Small intestine (tissue), 7 donors: ENCODE measurements around the gene LRRTM4. TPM values are rescaled to one million over a fixed set of nuclear protein-coding genes. Genes with fewer than 3 reads are reported as not detected.

ENCODE experiments used
- DNase-seq, 2 donors: peaks; one replicate each; pipeline versions ENCODE4 v3.0.0 to v3.0.0-alpha.2; 2013
- FAIRE-seq: peaks from 2 replicates; lab custom pipeline; 2012; peaks lifted over from hg19 to GRCh38; lab: Jason Lieb, UNC
- H3K27ac ChIP-seq, 3 donors: one replicate each; pipeline ENCODE4 v1.5.1; 2013; ENCODE audit warnings: low read length in 2 of 3, mild to moderate bottlenecking in 2 of 3, control low read depth in 1 of 3, inconsistent platforms in 1 of 3, low read depth in 1 of 3, moderate library complexity in 1 of 3
- H3K27me3 ChIP-seq, 3 donors: one replicate each; pipeline ENCODE4 v1.6.1; 2013; ENCODE audit warnings: low read length in 3 of 3, inconsistent platforms in 1 of 3; ENCODE audit not compliant: control insufficient read depth in 3 of 3, insufficient read depth in 3 of 3
- H3K36me3 ChIP-seq, 3 donors: one replicate each; pipeline ENCODE4 v1.6.1; 2013; ENCODE audit warnings: low read length in 3 of 3, inconsistent platforms in 1 of 3, low read depth in 1 of 3, mild to moderate bottlenecking in 1 of 3, moderate library complexity in 1 of 3; ENCODE audit not compliant: control insufficient read depth in 3 of 3, insufficient read depth in 2 of 3
- H3K4me1 ChIP-seq, 3 donors: one replicate each; pipeline ENCODE4 v1.6.1; 2013; ENCODE audit warnings: low read length in 2 of 3, inconsistent platforms in 1 of 3, low read depth in 1 of 3, mild to moderate bottlenecking in 1 of 3, moderate library complexity in 1 of 3; ENCODE audit not compliant: control insufficient read depth in 3 of 3, insufficient read depth in 2 of 3
- H3K4me3 ChIP-seq, 3 donors: one replicate each; pipeline ENCODE4 v1.5.1; 2013; ENCODE audit warnings: low read length in 3 of 3, control low read depth in 1 of 3, inconsistent platforms in 1 of 3, low read depth in 1 of 3, mild to moderate bottlenecking in 1 of 3, moderate library complexity in 1 of 3
- H3K9me3 ChIP-seq, 2 donors: one replicate each; pipeline ENCODE4 v1.6.1; 2013; ENCODE audit warnings: low read depth in 1 of 2, low read length in 1 of 2; ENCODE audit not compliant: control insufficient read depth in 2 of 2, insufficient read depth in 1 of 2
- WGBS, 3 donors: extraction: QIAGEN DNeasy Blood & Tissue Kit; methylation state at CpG; one replicate each; pipeline ENCODE4 v1.1.7; 2013; 5-methylcytosine and 5-hydroxymethylcytosine counted together
- polyA plus RNA-seq, 4 donors: library from polyadenylated mRNA; stranded (reverse) in 3 of 4; unstranded in 1 of 4; fragments of 200-250 nt in 3 of 4; fragments of 120-200 nt in 1 of 4; gene quantifications; one replicate each; pipeline versions ENCODE4 v1.2.1 to v1.2.3, GENCODE V29; 2013
- donor health status: healthy with polysubstance abuse.
- donor health status: control.
- donor health status: control.
- donor health status: Bipolar disorder and iron deficiency.
- donor health status: healthy.

LRRTM4 gene
- polyA plus RNA-seq, 4 donors, result 0.07 to 0.09 TPM; not detected in 2

DNA sequence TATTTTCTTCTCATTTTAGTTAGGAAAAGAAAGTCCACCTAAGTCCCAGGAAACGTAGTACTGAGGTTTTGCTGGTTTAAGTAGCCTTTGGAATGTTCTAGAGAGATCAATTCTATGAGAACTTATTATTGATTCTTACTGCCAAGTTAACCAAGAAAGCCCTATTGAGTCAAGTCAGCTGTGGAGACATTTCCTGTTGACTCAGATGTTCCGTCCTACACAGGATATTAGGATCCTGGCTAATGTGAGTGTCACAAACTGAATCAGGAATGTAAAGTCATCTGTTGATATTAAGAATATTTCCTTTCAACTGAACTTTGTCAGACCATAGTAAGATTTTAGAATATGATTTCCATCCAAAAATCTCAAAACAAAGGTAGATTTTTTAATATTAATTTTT, 654.3 kb downstream of the LRRTM4 start:
- Histone ChIP-seq H3K9me3 (no peaks in the 10 kb centered on the region), H3K36me3 (no peaks in the 10 kb centered on the region), H3K4me1 (no peaks in the 10 kb centered on the region), H3K27me3 (no peaks in the 10 kb centered on the region), H3K4me3 (no peak overlapping the region), H3K27ac (no peak overlapping the region)
- DNase-seq (no peak), FAIRE-seq (no peak)
- WGBS, 3 donors, result 24 to 38% (median 34%) methylated on average over 2 of the region's 2 CpGs

DNA sequence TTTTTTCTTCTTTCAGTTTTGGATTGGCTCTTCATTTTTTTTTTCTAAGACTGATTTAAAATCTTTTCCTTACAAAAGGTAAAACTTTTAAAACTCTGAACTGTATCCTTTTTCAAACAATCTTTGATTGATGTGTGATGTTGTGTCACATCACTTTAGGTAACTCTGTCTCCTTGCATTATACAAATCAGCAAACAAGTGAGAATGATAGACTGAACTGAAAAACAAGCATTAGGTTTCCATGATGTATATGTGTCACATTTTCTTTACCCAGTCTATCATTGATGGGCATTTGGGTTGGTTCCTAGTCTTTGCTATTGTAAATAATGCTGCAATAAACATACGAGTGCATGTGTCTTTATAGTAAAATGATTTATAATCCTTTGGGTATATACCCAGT, 655.7 kb downstream of the LRRTM4 start:
- Histone ChIP-seq H3K9me3 (no peaks in the 10 kb centered on the region), H3K4me1 (no peaks in the 10 kb centered on the region), H3K27ac (no peak overlapping the region), H3K27me3 (no peaks in the 10 kb centered on the region), H3K36me3 (no peaks in the 10 kb centered on the region), H3K4me3 (no peak overlapping the region)
- DNase-seq (no peak), FAIRE-seq (no peak)
- 20 to 38% (median 35%) methylated on average over 1 of the region's 1 CpG for WGBS, 3 donors

DNA sequence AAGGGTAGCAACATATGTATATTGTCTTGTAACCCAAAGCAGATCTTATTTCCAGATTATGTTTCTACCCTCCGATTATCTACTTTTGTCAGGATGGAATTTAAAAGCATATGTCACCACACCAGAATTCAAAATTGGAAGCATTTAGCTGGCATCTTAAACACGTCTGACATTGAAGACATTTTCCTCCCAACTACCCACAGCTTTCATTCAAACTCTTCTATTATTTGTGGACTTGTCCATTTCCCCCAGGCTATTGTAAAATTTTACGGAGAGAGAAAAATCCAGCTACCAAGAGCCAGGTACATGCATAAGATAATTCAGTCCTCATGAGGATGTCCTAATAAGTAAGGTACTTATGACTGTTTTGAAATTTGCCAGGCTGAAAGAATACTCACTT, 659.3 kb downstream of the LRRTM4 start:
- WGBS, 3 donors, result 62 to 81% (median 71%) methylated on average over 3 of the region's 3 CpGs

DNA sequence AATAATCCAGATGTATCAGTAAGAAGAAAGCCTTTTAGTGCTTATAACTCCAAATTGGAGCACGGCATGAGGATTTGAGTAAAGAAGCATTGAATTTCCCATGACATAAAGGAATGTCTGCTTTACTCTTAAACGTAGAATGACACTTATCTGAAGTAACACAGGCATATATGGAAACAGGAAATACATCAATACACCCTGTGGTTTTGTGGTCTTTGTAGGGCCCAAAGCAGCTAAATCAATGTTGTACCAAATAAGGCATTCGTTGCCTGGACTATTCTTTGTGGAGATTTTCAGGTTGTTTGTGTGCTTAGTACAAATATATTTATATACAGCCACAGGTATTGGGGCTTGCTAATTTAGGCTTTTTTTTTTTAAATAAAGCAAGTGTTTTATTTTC, 660.5 kb downstream of the LRRTM4 start:
- H3K27ac ChIP-seq, result no peak overlapping the region
- H3K4me3 ChIP-seq, result no peak overlapping the region
- H3K27me3 ChIP-seq, result peaks cover 0 to 2% (median 0%) of the 10 kb centered on the region in 3 donors
- H3K4me1 ChIP-seq, result no peaks in the 10 kb centered on the region
- FAIRE-seq, result no peak
- no peaks in the 10 kb centered on the region for H3K9me3 ChIP-seq
- WGBS, 3 donors, result 41 to 53% (median 50%) methylated on average over 3 of the region's 3 CpGs
- no peak for DNase-seq
- no peaks in the 10 kb centered on the region for H3K36me3 ChIP-seq

More for the DNA sequence above, 659.3 kb downstream of the LRRTM4 start:
- Histone ChIP-seq H3K27ac (no peak overlapping the region), H3K9me3 (no peaks in the 10 kb centered on the region), H3K4me1 (no peaks in the 10 kb centered on the region), H3K4me3 (no peak overlapping the region), H3K27me3 (peaks cover 0 to 2% (median 0%) of the 10 kb centered on the region in 3 donors), H3K36me3 (no peaks in the 10 kb centered on the region)
- DNase-seq (no peak), FAIRE-seq (no peak)

DNA sequence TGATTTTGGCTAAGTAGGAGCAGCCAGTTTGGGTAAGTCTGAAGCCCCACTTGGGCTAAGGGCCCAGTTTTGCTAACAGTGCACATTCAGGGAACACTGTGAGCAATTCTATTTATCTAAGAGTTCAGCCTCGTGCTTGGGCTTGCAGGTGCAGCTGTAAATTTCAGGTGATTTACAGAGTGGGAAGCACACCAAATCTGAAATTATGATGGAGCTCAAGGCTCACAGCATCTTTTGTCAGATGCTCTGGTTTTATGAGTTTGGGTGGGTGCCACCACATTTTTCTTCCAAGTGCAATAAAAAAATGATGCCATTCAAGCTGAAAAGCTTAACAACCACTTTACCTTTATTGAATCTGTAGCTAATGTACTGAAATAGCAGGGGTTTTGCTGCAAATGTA, 671.2 kb downstream of the LRRTM4 start:
- WGBS, 3 donors, result 6 to 50% (median 16%) methylated on average over 1 of the region's 1 CpG
- DNase-seq (no peak), FAIRE-seq (no peak)
- Histone ChIP-seq H3K4me3 (no peak overlapping the region), H3K36me3 (no peaks in the 10 kb centered on the region), H3K27ac (no peak overlapping the region), H3K9me3 (no peaks in the 10 kb centered on the region), H3K4me1 (no peaks in the 10 kb centered on the region), H3K27me3 (no peaks in the 10 kb centered on the region)

DNA sequence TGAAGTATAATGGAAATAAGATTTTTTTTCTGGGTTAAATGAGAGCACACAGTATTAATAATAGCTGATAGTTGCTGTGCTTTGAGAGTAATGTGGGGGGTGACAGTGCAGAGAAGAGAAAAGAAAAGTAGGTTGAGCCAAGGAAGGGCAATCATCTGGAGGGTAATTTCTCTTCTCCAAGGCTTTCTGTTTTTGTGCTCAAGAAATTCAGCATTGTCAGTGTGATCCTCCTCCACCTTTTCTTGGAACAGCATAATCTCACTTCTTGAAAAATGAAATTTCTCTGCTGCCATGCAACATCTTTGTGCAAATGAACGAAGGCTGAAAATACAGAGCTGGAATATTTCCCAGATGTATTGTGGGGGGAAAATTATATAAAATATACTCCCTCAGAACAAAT, 673.1 kb downstream of the LRRTM4 start:
- 67 to 78% (median 75%) methylated on average over 1 of the region's 1 CpG for WGBS, 3 donors
- H3K9me3 ChIP-seq, result no peaks in the 10 kb centered on the region
- no peak for FAIRE-seq

DNA sequence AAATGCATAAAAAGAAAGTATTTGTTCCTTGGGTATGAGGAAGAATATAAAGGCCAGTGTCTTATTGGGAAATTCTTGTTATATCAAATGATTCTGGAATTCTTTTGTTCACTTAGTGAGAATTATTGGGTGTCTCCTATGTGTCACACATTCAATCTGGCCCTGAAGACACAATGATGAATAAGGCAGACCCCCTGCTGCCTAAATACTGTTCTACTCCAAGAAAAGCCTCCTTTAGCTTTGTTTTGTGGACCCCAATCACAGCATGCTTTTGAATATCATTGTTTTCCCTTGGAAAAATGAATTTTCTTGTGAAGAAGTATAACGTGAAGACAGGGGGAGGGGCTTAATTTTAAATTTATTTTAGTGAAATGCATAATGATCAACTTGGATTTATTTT, 682.4 kb downstream of the LRRTM4 start:
- H3K9me3 ChIP-seq, result no peaks in the 10 kb centered on the region
- FAIRE-seq, result no peak
- DNase-seq, result no peak
- no peak overlapping the region for H3K4me3 ChIP-seq
- no peaks in the 10 kb centered on the region for H3K36me3 ChIP-seq
- H3K27ac ChIP-seq, result no peak overlapping the region
- 56 to 70% (median 63%) methylated on average over 1 of the region's 1 CpG for WGBS, 3 donors
- no peaks in the 10 kb centered on the region for H3K4me1 ChIP-seq
- H3K27me3 ChIP-seq, result no peaks in the 10 kb centered on the region

More for the DNA sequence above, 673.1 kb downstream of the LRRTM4 start:
- Histone ChIP-seq H3K27ac (no peak overlapping the region), H3K36me3 (no peaks in the 10 kb centered on the region), H3K4me1 (no peaks in the 10 kb centered on the region), H3K4me3 (no peak overlapping the region), H3K27me3 (no peaks in the 10 kb centered on the region)
- DNase-seq, result no peak

DNA sequence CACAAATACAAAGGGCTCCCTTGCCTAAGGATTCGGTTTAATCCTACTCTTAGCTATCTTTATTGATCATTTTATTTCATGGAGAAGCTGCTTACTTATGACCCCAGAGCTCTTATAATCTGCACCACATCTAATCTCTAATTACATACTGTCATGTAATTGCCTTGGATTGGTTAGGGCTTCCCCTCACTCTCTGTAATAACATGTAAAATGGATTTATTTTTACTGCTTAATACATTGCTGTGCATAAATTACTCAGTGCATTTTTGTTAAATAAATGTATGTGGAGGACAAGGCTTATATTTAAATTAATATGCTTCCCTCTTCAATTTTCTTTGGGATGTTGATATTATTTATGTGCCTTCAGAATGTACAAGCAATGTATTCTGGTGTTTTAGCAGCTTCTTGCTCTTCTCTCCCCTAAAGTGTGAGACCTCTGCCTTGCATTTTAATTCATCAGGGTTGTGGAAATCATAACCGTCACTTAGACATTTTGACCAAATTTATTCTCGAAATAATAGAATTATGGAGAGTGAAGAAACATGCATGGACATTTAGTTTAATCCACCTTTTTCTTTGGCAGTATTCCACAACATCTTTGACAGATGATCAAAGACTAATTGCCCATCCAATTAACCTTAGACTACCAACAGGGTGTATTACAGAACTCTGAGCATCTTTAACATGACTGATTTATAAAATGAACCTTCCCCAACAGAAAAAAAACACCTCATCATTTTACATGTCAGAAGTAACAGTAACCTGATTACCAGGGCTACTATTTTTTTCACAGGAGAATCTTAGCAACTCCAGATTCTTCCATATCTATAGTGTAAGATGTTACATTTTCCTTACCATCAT, 692.6 kb downstream of the LRRTM4 start:
- no peaks in the 10 kb centered on the region for H3K9me3 ChIP-seq
- no peak overlapping the region for H3K4me3 ChIP-seq
- FAIRE-seq (no peak), DNase-seq (no peak)
- no peak overlapping the region for H3K27ac ChIP-seq
- no peaks in the 10 kb centered on the region for H3K36me3 ChIP-seq
- H3K27me3 ChIP-seq, result no peaks in the 10 kb centered on the region
- H3K4me1 ChIP-seq, result no peaks in the 10 kb centered on the region
- WGBS, 3 donors, result 69 to 80% (median 76%) methylated on average over 3 of the region's 3 CpGs
